ENCODE data around the gene GNB3.

DNA sequence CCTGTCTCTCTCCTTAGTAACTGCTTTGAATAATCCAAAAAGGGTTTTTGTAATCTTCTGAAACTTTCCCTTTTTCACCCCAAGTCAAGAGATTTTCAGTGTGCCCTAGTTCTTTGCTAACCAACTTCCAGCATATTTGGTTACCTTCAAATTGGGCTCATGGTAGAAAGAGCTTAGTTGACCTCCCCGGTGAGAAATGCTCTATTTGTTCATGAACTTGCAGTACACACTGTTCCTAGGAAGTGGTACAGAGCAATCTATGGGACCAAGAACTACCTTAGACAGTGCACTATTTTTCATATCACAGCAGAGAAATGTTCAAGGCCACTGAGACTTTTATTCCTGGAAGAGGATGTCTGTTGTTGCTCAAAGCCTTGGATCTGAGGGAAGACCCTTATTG is 12.9 kb downstream of the GNB3 start:
- TF ChIP-seq, protein P1, sequence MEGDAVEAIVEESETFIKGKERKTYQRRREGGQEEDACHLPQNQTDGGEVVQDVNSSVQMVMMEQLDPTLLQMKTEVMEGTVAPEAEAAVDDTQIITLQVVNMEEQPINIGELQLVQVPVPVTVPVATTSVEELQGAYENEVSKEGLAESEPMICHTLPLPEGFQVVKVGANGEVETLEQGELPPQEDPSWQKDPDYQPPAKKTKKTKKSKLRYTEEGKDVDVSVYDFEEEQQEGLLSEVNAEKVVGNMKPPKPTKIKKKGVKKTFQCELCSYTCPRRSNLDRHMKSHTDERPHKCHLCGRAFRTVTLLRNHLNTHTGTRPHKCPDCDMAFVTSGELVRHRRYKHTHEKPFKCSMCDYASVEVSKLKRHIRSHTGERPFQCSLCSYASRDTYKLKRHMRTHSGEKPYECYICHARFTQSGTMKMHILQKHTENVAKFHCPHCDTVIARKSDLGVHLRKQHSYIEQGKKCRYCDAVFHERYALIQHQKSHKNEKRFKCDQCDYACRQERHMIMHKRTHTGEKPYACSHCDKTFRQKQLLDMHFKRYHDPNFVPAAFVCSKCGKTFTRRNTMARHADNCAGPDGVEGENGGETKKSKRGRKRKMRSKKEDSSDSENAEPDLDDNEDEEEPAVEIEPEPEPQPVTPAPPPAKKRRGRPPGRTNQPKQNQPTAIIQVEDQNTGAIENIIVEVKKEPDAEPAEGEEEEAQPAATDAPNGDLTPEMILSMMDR (IDR thresholded peaks at IDR 0.05), result no peak
- no peak for TF ChIP-seq POLR2A (IDR thresholded peaks at IDR 0.05)

Data from Peyer's patch (tissue), 4 donors.